SK-N-SH (cell line): ENCODE data around the gene PTPRD. TPM values are rescaled to one million over a fixed set of nuclear protein-coding genes. Genes with fewer than 3 reads are reported as not detected.

Source experiments
- CTCF ChIA-PET: fragments of 300-600, 350-600 bp; formaldehyde crosslinking; extraction: SDS; loops from one replicate; lab custom pipeline; 2021; lab: Yijun Ruan, JAX
- POLR2A ChIA-PET: fragments of 350-600 bp; sonication (Branson Sonifier 250); formaldehyde crosslinking; extraction: SDS; loops from one replicate; lab custom pipeline; 2020; ENCODE audit warnings: antibody characterized with exemption, inconsistent platforms; lab: Yijun Ruan, JAX
- DNase-seq: peaks from one replicate; pipeline ENCODE4 v3.0.0; 2012
- H2AFZ ChIP-seq: fragments of 200-600 bp; sonication (generic); 2 replicates; pipeline ENCODE4 v1.8.1; 2016; ENCODE audit warnings: antibody characterized with exemption, mild to moderate bottlenecking, low read depth
- H3F3A ChIP-seq: fragments of 200-600 bp; sonication (generic); replicated peaks from 2 replicates; pipeline ENCODE3; 2016; ENCODE audit warnings: antibody characterized with exemption, mild to moderate bottlenecking; ENCODE audit not compliant: insufficient read depth
- H3K27ac ChIP-seq, 2 experiments: fragments of 200-500 bp in 1 of 2; fragments of 200-600 bp in 1 of 2; sonication (Bioruptor generic) in 1 of 2; sonication (generic), shearing (Covaris generic) in 1 of 2; 2 replicates each; pipeline versions ENCODE4 v1.5.1 to v1.6.1; 2014 to 2016; ENCODE audit warnings: low read depth in 2 of 2, inconsistent platforms in 1 of 2, low read length in 1 of 2, mild to moderate bottlenecking in 1 of 2, mixed read lengths in 1 of 2
- H3K27me3 ChIP-seq: fragments of 200-600 bp; sonication (generic), shearing (Covaris generic); 2 replicates; pipeline ENCODE4 v1.6.1; 2016; ENCODE audit warnings: mixed run types; ENCODE audit not compliant: insufficient read depth
- H3K36me3 ChIP-seq, 2 experiments: fragments of 200-500 bp in 1 of 2; fragments of 200-600 bp in 1 of 2; sonication (Bioruptor generic) in 1 of 2; sonication (generic) in 1 of 2; replicated peaks in 1 of 2; 2 replicates each; pipeline versions ENCODE3 to v1.5.1; 2014 to 2016; ENCODE audit warnings: low read length in 1 of 2, mild to moderate bottlenecking in 1 of 2; ENCODE audit not compliant: insufficient read depth in 2 of 2, control insufficient read depth in 1 of 2
- H3K4me1 ChIP-seq, 2 experiments: fragments of 200-500 bp in 1 of 2; fragments of 200-600 bp in 1 of 2; sonication (Bioruptor generic) in 1 of 2; sonication (generic), shearing (Covaris generic) in 1 of 2; 2 replicates each; pipeline versions ENCODE4 v1.5.1 to v1.6.1; 2014 to 2016; ENCODE audit warnings: low read depth in 1 of 2, low read length in 1 of 2, mixed run types in 1 of 2; ENCODE audit not compliant: insufficient read depth in 2 of 2, control insufficient read depth in 1 of 2
- H3K4me2 ChIP-seq: fragments of 200-600 bp; sonication (generic), shearing (Covaris generic); 2 replicates; pipeline ENCODE4 v1.6.1; 2017; ENCODE audit warnings: mixed run types
- H3K4me3 ChIP-seq, 2 experiments: fragments of 200-500 bp in 1 of 2; fragments of 200-600 bp in 1 of 2; sonication (Bioruptor generic) in 1 of 2; sonication (generic), shearing (Covaris generic) in 1 of 2; 2 replicates each; pipeline versions ENCODE4 v1.5.1 to v1.8.1; 2014 to 2016; ENCODE audit warnings: low read depth in 2 of 2, inconsistent platforms in 1 of 2, low read length in 1 of 2, mild to moderate bottlenecking in 1 of 2, mixed read lengths in 1 of 2, moderate library complexity in 1 of 2
- H3K79me2 ChIP-seq: fragments of 200-600 bp; sonication (generic); 2 replicates; pipeline ENCODE4 v1.8.1; 2017; ENCODE audit warnings: mild to moderate bottlenecking; ENCODE audit not compliant: insufficient read depth
- H3K9ac ChIP-seq: fragments of 200-600 bp; sonication (generic); 2 replicates; pipeline ENCODE4 v1.6.1; 2017; ENCODE audit warnings: mixed run types
- H3K9me2 ChIP-seq: fragments of 200-600 bp; sonication (generic); 2 replicates; pipeline ENCODE4 v1.6.1; 2017; ENCODE audit warnings: mixed run types
- H3K9me3 ChIP-seq: fragments of 200-600 bp; sonication (generic); 2 replicates; pipeline ENCODE4 v1.6.1; 2017; ENCODE audit warnings: mixed run types, mild to moderate bottlenecking, moderate library complexity
- H4K20me1 ChIP-seq: fragments of 200-600 bp; sonication (generic); 2 replicates; pipeline ENCODE4 v1.6.1; 2017; ENCODE audit warnings: mild to moderate bottlenecking, mixed run types; ENCODE audit not compliant: insufficient read depth
- ELF1 ChIP-seq: IDR thresholded peaks from 2 replicates; pipeline ENCODE4 v1.4.0; 2012
- EP300 ChIP-seq, 2 experiments: IDR thresholded peaks; 2 replicates each; pipeline versions ENCODE4 v1.4.0 to v1.6.1; 2012; ENCODE audit warnings: borderline replicate concordance in 1 of 2, low read depth in 1 of 2, low read length in 1 of 2
- FOSL2 ChIP-seq: IDR thresholded peaks from 2 replicates; pipeline ENCODE4 v1.4.0; 2012; ENCODE audit warnings: low read depth, mild to moderate bottlenecking, moderate library complexity, borderline replicate concordance
- FOXJ3 ChIP-seq: sonication (generic); formaldehyde crosslinking; IDR thresholded peaks from 2 replicates; pipeline ENCODE4 v1.5.1; 2020; ENCODE audit warnings: mild to moderate bottlenecking, missing genetic modification reagents
- IRF3 ChIP-seq: fragments of 150-350 bp; IDR thresholded peaks from 2 replicates; pipeline ENCODE4 v1.6.1; 2016; ENCODE audit warnings: mild to moderate bottlenecking, low read depth, low read length
- RFX5 ChIP-seq: IDR thresholded peaks from 2 replicates; pipeline ENCODE4 v1.6.1; 2012; ENCODE audit warnings: mild to moderate bottlenecking, improper control_type of control experiment, low read length
- TAF1 ChIP-seq: IDR thresholded peaks from 2 replicates; pipeline ENCODE4 v1.6.1; 2012; ENCODE audit warnings: low read depth, mild to moderate bottlenecking, low read length, moderate library complexity, borderline replicate concordance
- TEAD4 ChIP-seq: IDR thresholded peaks from 2 replicates; pipeline ENCODE4 v1.4.0; 2012; ENCODE audit warnings: mild to moderate bottlenecking, borderline replicate concordance; ENCODE audit not compliant: insufficient read depth
- YY1 ChIP-seq: IDR thresholded peaks from 2 replicates; pipeline ENCODE4 v1.4.0; 2012; ENCODE audit warnings: low read depth, mild to moderate bottlenecking
- ZBTB33 ChIP-seq: IDR thresholded peaks from 2 replicates; pipeline ENCODE4 v1.4.0; 2012; ENCODE audit warnings: low read depth, borderline replicate concordance
- WGBS: methylation state at CpG from one replicate; pipeline ENCODE4 v1.1.6; 2017; ENCODE audit warnings: low lambda C conversion rate; 5-methylcytosine and 5-hydroxymethylcytosine counted together
- polyA plus RNA-seq, 3 experiments: library from polyadenylated mRNA; depleted of rRNA; stranded (reverse); fragments of >200 nt; gene quantifications; 2 replicates each; pipeline ENCODE4 v1.2.3, GENCODE V29; 2012
- TF ChIP-seq, protein P1 (sequence below): IDR thresholded peaks from 2 replicates; pipeline ENCODE4 v1.6.1; 2012; ENCODE audit warnings: mild to moderate bottlenecking, low read depth, low read length, moderate library complexity
- TF ChIP-seq, protein P2 (sequence below): IDR thresholded peaks from 2 replicates; pipeline ENCODE4 v1.4.0; 2012; ENCODE audit warnings: low read depth, borderline replicate concordance

PTPRD gene
- polyA plus RNA-seq, 1 of the 3 experiments (the other 2 are of a cell fraction), result 0.15 TPM

DNA sequence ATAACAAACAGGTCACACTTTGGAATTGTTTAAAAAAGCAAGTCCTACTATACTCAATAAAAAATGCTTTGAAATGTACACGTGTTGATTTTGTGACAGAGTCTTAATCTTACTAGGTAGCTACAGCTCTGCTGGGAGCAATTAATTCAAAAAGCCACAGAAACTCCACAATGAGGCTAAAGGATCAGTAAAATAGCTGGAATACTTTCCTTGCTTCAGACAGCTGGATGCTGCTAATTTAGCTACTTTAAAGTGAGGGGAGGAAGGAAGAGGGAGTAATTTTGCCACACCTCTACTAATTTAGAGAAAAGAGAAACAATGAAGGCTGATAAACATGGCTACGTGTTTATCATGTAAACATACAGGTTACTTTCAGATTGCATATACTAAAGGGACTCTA is 1885.6 kb downstream of the PTPRD start:
- no peaks in the 10 kb centered on the region for H3K79me2 ChIP-seq
- POLR2A ChIA-PET, result no interaction called here
- no peaks in the 10 kb centered on the region for H3K9me2 ChIP-seq
- H3K36me3 ChIP-seq, result no peaks in the 10 kb centered on the region
- H3K4me2 ChIP-seq, result no peak overlapping the region
- no peaks in the 10 kb centered on the region for H3K27me3 ChIP-seq
- no peak overlapping the region for H3K27ac ChIP-seq
- no peak overlapping the region for H3K4me3 ChIP-seq
- H4K20me1 ChIP-seq, result no peaks in the 10 kb centered on the region
- no peaks in the 10 kb centered on the region for H3F3A ChIP-seq
- CTCF ChIA-PET, result no interaction called here
- no peak overlapping the region for H3K9ac ChIP-seq
- no peaks in the 10 kb centered on the region for H3K9me3 ChIP-seq
- peaks cover 0 to 2% of the 10 kb centered on the region in 2 experiments; a peak in 1 of 4 replicates for H3K4me1 ChIP-seq
- 54% methylated on average over 2 of the region's 2 CpGs for WGBS
- DNase-seq, result no peak
- H2AFZ ChIP-seq, result no peak overlapping the region
- TF ChIP-seq ELF1 (no peak), IRF3 (no peak), EP300 (IDR thresholded peaks at IDR 0.05; ENCODE audit: borderline replicate concordance in 1 of 2, low read depth in 1 of 2, low read length in 1 of 2) (no peak), ZBTB33 (no peak), FOXJ3 (no peak), FOSL2 (no peak), YY1 (no peak), RFX5 (no peak), TEAD4 (no peak), TAF1 (no peak)
- TF ChIP-seq, protein P1, sequence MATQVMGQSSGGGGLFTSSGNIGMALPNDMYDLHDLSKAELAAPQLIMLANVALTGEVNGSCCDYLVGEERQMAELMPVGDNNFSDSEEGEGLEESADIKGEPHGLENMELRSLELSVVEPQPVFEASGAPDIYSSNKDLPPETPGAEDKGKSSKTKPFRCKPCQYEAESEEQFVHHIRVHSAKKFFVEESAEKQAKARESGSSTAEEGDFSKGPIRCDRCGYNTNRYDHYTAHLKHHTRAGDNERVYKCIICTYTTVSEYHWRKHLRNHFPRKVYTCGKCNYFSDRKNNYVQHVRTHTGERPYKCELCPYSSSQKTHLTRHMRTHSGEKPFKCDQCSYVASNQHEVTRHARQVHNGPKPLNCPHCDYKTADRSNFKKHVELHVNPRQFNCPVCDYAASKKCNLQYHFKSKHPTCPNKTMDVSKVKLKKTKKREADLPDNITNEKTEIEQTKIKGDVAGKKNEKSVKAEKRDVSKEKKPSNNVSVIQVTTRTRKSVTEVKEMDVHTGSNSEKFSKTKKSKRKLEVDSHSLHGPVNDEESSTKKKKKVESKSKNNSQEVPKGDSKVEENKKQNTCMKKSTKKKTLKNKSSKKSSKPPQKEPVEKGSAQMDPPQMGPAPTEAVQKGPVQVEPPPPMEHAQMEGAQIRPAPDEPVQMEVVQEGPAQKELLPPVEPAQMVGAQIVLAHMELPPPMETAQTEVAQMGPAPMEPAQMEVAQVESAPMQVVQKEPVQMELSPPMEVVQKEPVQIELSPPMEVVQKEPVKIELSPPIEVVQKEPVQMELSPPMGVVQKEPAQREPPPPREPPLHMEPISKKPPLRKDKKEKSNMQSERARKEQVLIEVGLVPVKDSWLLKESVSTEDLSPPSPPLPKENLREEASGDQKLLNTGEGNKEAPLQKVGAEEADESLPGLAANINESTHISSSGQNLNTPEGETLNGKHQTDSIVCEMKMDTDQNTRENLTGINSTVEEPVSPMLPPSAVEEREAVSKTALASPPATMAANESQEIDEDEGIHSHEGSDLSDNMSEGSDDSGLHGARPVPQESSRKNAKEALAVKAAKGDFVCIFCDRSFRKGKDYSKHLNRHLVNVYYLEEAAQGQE, result no peak
- TF ChIP-seq, protein P2, sequence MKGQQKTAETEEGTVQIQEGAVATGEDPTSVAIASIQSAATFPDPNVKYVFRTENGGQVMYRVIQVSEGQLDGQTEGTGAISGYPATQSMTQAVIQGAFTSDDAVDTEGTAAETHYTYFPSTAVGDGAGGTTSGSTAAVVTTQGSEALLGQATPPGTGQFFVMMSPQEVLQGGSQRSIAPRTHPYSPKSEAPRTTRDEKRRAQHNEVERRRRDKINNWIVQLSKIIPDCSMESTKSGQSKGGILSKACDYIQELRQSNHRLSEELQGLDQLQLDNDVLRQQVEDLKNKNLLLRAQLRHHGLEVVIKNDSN, result no peak
